ENCODE results near the gene METAP1D.
"Not testable (repeated sequence)": the region's sequence is repeated elsewhere in the genome, so short reads cannot be mapped to it uniquely, and the experiment has no call there.

Gene METAP1D
- 7.7 to 11.3 (median 8.6) reads per million in 4 donors for total RNA-seq

- DNase-seq = peak; percentile 68 to 90 (median 72)
These were observed at the start of gene METAP1D for GRCh38 chr2:171999604-172000469. Gene METAP1D, plus strand, starts transcription at chr2:171999953. Its CDS starts 17 bp downstream, at chr2:171999970.

- DNase-seq = no peak
These were observed 47.5 kb upstream of the METAP1D start for GRCh38 chr2:171952276-171952675.

GRCh38 chr2:171952748-171953147 is 47.0 kb upstream of the METAP1D start:
- DNase-seq = no peak

- no peak for DNase-seq
These were observed 43.5 kb upstream of the METAP1D start for GRCh38 chr2:171956135-171956825.

- DNase-seq = no peak
These were observed 42.7 kb upstream of the METAP1D start for GRCh38 chr2:171957061-171957460.

GRCh38 chr2:171958475-171958874 is 41.3 kb upstream of the METAP1D start:
- DNase-seq = no peak

DNA sequence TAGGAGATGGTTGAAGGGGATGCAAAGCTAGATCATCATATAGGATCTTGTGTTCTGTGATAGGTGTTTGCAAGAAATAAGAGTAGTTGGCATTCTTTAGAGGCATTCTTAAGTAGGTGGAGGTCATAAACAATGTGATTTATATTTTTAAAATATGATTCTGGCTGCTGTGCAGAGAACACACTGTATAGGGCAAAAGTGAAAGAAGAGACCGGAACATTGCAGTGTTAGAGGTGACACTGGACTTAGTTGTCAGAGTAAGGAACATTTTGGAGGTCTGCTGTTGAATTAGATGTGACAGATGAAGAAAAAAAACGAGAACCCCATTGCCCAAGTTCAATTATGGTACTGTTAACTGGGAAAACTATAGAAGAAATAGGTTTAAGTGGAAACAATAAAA is 39.8 kb upstream of the METAP1D start:
- no peak for DNase-seq

- DNase-seq = no peak
These were observed 39.2 kb upstream of the METAP1D start for GRCh38 chr2:171960570-171960969.

GRCh38 chr2:171963198-171963597 is 36.6 kb upstream of the METAP1D start:
- DNase-seq = peak in 1 of 5 donors; percentile 23

DNA sequence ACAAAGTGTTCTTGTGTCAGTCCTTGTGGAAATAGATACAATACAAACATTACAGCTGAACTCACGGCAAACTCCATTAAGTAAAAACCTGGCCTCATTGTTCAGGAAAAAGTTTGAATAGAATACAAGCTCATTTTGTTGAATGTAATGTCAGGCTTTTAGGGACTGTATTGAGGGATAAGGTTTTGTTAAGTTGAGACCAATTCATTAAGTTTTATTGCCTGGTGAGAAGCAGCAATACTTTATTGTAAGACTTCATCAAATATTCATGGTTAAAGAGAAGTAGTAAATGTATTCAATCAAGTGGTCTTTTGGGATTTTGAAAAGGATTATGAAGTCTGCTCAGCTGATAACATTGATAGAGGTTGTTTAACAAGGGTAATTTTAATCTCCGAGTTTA is 35.4 kb upstream of the METAP1D start:
- DNase-seq = no peak

GRCh38 chr2:171965238-171965637 is 34.5 kb upstream of the METAP1D start:
- DNase-seq = no peak

DNA sequence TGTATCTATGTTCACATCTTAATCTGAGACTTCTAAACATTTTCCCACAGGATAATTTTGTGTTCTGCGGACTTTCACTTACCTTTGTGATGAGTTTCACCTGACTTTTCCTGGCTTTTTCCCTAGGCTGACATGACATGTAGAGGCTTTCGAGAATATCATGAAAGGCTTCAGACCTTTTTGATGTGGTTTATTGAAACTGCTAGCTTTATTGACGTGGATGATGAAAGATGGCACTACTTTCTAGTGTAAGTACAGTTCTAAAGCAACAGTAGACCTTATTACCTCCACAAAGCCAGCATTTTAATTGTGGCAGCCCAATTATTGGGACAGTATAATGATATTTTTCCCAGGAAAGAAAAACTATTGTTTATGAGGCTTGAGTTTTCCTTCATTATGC is 34.1 kb upstream of the METAP1D start:
- DNase-seq = no peak

DNA sequence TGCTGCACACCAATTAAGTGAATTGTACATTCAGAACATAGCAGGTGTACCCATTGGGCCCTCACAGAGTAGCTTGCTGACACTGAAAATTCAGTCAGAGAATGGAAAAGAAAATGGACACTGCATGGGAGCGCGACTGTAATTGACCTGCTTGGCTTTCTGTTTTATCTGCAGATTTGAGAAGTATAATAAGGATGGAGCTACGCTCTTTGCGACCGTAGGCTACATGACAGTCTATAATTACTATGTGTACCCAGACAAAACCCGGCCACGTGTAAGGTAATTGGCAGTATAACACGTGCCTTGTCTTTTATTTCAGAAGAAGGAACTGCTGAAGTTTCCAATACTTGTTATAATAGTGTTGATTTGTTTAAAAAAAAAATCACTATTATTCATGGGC is 33.5 kb upstream of the METAP1D start:
- no peak for DNase-seq

- no peak for DNase-seq
These were observed 33.1 kb upstream of the METAP1D start for GRCh38 chr2:171966688-171967087.

- no peak for DNase-seq
These were observed 31.2 kb upstream of the METAP1D start for GRCh38 chr2:171968509-171968908.

DNA sequence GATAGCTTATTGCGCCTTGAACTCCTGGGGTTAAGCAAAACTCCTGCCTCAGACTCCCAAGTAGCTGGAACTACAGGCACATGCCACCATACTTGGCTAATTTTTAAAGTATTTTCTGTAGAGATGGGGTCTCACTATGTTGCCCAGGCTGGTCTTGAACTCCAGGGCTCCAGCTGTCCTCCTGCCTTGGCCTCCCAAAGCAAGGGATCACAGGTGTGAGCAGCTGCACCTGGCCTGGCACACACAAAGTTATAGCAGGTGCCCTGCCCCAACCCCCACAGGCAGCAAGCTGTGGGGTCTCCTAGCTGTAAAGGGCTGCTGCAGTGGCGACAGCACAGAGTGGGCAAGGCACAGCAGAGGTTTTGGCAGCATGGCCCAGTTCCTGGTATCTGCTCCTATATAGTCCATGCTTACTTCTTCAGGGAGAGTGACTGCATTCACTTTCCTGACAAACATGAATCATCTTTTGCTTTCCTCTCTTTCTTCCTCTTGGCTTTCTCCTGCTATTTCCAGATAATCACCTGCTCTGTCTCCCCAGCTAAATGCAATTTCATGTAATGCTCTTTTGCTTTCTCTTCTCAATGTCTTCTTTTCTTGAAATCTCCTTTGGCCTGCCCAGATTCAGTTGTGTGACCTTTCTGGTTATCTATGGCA is 27.3 kb upstream of the METAP1D start:
- no peak for DNase-seq

DNA sequence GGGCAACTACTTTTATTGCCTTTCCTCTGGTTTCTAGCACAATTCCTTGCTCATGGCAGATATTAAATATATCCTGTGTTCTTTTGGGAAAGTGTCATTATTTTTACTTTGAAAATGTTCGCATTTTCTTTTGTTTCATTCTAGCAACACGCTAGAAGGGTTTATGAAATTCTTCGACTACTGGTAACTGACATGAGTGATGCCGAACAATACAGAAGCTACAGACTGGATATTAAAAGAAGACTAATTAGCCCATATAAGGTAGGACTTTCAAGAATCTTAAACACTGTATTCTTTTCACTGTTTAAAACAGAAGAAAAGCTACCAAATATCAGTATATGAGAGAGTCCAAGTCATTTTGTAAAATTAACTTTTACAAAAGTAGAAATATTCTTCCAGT is 20.6 kb upstream of the METAP1D start:
- DNase-seq = no peak

- not testable (repeated sequence) for DNase-seq
These were observed 15.8 kb upstream of the METAP1D start for GRCh38 chr2:171983924-171984323.

DNA sequence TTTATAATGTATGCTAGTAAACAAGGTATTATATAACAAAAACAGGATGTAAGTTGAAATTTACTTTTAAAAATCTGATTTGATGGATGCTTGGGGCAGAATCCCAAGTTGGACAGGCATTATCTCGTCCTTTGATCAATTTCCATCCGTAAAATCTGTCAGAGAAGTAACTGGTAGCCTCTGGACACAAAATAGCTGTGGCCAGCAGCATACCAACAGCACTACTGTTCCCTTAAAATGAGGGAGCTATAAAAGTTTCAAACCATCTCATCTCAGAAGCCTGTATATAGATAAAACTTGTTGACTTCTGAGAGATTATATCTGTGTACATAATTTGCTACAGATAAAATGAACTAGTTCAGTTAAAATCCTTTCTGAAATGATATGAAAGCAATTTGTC is 14.7 kb upstream of the METAP1D start:
- DNase-seq = no peak

GRCh38 chr2:171986778-171987177 is 13.0 kb upstream of the METAP1D start:
- no peak for DNase-seq

DNA sequence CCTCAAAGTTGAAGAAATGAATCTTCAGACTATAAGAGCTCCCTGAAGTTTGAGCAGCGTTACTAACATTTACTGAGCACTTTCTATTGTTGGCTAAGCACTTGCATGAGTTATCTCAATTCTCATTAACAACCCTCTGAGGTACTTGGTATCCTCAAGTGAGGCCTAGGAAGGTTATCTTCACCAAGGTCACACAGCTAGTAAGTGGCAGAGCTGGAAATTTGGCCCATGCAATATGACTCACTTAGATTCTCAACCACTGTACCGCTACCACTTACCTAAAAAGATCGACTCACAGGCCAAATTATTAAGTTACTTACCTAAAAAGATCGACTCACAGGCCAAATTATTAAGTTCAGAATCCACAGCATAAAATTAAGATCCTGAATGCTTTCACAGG is 8.7 kb upstream of the METAP1D start:
- no peak for DNase-seq

GRCh38 chr2:171995586-171995985 is 4.2 kb upstream of the METAP1D start:
- no peak for DNase-seq

DNA sequence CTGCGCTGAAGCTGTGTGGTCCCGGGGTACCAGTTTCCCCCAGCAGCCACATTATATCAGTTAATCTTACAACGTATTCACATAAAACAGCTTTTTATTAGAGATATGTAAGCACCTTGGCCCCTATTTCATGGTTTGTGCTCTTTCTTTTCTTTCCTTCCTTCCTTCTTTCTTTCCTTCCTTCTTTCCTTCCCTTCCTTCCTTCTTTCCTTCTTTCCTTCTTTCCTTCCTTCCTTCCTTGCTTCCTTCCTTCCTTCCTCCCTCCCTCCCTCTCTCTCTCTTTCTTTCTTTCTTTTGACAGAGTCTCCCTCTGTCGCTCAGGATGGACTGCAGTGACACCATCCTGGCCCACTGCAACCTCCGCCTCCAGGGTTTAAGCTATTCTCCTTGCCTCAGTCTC is 3.7 kb upstream of the METAP1D start:
- no peak for DNase-seq

DNA sequence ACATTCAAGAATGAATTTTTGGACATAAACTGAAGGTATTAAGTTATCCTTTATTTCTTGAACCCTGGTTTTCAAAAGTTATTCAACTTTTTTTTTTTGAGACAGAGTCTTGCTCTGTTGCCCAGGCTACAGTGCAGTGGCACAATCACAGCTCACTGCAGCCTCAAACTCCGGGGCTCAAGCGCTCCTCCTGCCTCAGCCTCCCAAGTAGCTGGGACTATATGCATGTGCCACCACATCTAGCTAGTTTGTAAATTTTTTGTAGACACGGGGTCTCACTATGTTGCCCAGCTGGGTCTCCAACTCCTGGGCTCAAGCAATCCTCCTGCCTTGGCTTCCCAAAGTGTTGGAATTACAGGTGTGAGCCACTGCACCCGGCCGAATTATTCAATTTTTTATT is 2.7 kb upstream of the METAP1D start:
- DNase-seq = not testable (repeated sequence)

Measured in T-helper 1 cell (primary cell).